SH-SY5Y (cell line): ENCODE results near the gene CCDC175.

Experiments used
- GATA2 ChIP-seq: IDR thresholded peaks from 2 replicates; pipeline ENCODE4 v1.6.1; 2011; ENCODE audit warnings: mild to moderate bottlenecking, low read depth, low read length
- GATA3 ChIP-seq: IDR thresholded peaks from 2 replicates; pipeline ENCODE4 v1.6.1; 2011; ENCODE audit warnings: low read depth, mild to moderate bottlenecking, low read length, moderate library complexity

Gene CCDC175

DNA sequence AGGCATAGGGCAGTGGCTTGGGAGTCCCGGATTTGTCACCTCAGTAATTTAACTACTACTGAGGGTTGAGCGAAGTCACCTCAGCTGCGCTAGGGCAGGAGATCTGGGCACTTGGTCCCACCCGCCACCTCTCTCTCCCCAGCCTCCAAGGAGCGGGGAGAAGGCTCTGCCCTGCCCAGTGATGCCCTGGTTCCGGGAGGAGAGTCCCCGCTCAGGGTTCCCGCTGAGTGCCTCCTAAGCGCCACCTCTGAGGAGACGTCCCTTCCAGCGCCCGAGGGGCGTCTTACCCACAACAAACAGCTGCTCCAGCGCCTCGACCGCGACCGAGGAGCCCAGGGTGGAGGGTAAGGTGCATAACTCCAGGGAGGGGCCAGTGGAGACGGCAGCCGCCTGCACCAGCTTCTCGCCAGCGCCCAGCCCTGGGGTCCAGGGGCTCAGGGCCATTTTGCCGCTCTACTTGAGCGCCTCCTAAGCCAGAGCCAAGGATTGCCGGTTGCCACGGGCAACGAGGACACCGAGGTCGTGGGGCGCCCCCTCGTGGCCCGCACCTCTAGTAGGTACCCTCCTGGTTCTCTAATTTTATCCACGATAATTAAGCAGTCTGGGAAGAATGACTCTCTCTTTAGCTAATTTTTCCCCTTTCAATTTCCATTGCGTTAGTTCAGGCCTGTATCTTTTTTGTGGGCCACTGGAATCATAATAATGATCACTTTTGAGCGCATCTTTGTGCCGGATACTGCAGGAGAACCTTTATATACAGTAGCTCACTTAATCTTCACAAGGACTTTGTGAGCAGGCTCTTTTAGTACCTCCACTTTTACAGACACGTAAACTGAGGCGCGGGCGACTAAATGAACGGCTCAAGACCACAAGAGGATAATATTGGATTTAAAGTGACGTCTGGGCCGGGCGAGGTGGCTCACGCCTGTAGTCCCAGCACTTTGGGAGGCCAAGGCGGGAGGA, at the start of gene CCDC175:
CCDC175 (minus strand) TSS at position 481 of the 963 bp plus-strand sequence; CDS start at position 444, 37 bp downstream.
- TF ChIP-seq GATA3 (no peak), GATA2 (no peak)

GRCh38 chr14:59622631-59623030, 46.0 kb upstream of the CCDC175 start:
- TF ChIP-seq GATA3 = no peak
- TF ChIP-seq GATA2 = no peak

DNA sequence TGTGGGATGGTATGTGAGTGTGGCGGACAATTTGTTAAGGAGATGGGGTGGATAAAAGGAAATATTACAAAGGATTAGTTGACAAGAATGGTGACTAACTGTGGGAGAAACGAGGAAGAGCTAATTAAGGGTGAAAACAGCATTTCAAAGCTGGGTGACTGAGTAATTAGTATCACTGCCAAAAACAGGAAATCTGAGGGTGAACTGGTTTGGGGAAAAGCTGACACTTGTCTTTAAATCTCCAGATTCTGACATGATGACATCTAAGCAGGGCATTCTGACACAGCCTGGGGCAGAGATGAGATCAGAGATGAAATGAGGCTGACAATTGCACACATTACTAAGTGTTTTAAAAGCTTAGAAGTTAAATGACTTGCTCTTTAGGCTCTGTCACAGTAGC, 42.4 kb upstream of the CCDC175 start:
- TF ChIP-seq GATA2 (no peak), GATA3 (no peak)

GRCh38 chr14:59601056-59601455, 24.4 kb upstream of the CCDC175 start:
- TF ChIP-seq GATA3 = no peak
- no peak for TF ChIP-seq GATA2

GRCh38 chr14:59600211-59600945, 23.8 kb upstream of the CCDC175 start:
- TF ChIP-seq GATA3 (no peak), GATA2 (no peak)

DNA sequence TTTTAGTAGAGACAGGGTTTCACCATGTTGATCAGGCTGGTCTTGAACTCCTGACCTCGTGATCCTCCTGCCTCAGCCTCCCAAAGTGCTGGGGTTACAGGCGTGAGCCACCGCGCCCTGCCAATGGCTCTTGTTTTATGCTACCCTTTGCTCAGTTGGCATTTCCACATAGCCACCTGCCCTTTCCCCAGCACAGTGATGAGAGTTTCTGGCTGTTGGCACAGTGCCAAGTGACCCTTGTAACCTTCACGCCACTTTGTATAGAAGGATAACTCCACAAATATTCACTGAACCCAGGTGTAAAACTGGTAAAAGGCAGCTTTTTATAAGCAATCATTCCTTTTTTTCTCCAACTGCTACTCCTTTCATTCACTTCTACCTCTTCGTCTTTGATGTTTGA, 18.5 kb upstream of the CCDC175 start:
- no peak for TF ChIP-seq GATA2
- TF ChIP-seq GATA3 = no peak

DNA sequence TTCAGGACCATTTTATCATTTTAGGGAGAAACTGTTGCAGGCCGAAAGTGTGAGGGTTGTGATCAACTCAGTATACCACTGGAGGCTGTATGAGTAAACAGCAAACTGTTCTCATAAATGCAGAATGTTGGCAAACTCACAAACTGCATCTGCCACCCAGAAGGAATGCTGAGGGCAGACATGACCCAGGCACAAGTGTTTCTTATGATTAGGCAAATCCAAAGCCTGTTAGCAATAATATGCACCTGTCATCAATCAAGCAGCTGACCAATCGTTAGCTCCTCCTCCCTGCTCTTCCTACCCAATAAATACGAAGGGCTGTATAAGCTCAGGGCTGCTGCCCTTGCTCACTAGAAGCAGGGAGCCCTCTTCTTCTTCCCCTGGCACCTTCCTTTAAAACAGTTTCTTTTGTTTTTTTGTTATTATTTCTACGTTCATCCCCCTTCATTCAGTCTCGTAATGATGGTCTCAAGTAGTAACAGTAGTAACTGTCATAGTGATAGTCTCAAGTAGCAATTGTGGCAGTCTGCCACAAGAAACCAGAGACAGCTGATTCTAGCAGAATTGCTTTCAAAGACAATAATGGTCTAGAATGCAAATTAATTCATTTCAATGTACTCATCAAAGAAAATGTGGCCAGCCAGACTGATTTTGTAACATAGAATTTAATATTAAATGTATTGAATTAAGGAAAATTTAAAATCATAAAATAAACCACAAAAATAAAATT, 15.2 kb upstream of the CCDC175 start:
- no peak for TF ChIP-seq GATA3

DNA sequence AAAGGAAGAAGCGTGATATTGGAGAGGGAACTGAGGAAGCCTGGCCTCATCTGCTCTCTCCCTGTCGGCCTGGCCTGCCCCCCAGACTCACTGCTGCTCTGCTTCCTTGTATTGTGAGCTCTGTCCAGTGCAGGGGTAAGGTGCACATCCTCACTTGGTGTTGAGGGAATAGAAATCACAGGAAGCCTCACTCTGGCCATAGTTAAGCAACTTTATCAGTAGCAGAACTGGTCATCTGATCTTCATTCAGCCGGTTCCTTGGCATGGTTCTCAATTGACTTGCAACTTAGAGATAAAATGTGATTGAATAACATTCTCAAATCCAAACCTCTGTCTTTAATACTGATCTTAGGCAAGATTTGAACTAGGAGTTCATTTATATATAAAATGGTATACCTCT, 11.5 kb upstream of the CCDC175 start:
- TF ChIP-seq GATA3 (no peak), GATA2 (no peak)

GRCh38 chr14:59585891-59586554, 9.4 kb upstream of the CCDC175 start:
- TF ChIP-seq GATA3 (no peak), GATA2 (no peak)

- TF ChIP-seq GATA2 = no peak
- no peak for TF ChIP-seq GATA3
These were observed 7.1 kb upstream of the CCDC175 start for GRCh38 chr14:59583755-59584154.

DNA sequence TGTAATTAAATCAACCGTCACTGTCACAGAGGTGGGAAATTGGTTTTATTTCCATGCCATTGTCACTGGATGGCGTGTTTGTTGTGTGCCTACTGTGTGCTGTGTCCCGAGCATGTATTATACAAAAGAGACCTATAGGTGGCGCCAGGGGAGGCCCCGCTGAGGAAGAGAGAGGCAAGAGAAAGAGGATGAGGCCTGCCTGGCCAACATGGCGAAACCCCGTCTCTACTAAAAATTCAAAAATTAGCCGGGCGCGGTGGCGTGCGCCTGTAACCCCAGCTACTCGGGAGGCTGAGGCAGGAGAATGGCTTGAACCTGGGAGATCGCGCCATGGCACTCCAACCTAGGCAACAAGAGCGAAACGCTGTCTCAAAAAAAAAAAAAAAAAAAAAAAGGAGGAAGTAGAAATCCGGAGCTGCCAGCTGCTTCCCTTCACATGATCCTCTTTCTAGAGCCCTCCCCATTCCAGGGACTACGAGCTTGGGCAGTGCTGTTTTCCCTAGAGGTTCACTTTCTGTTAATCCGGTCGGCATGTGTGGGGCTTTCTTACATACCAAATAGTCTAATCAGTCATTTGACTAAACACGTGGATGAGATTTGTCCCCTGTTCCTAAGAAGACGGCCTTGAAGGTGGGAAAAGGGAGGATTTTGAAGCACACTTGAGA, 6.4 kb upstream of the CCDC175 start:
- TF ChIP-seq GATA2 (no peak), GATA3 (no peak)

DNA sequence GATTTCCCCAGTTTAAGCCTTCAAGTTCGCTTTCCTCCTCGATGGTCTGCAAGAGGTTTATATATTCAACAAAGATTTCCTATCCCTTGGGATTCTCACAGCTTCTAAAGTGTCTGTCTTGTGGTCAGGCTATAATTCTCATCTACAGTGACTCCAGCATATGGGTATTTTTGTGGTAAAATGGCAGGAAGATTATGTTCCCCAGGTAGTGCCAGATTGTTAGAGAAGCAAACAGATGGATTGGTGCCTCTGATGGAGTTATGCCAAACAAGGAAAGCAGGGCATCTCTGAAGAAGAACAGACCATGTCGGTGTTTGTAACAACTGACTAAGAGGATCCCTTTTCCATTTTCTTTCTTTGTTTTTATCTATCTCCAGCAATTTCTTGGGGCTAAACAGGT, 5.5 kb upstream of the CCDC175 start:
- TF ChIP-seq GATA2 (no peak), GATA3 (no peak)

DNA sequence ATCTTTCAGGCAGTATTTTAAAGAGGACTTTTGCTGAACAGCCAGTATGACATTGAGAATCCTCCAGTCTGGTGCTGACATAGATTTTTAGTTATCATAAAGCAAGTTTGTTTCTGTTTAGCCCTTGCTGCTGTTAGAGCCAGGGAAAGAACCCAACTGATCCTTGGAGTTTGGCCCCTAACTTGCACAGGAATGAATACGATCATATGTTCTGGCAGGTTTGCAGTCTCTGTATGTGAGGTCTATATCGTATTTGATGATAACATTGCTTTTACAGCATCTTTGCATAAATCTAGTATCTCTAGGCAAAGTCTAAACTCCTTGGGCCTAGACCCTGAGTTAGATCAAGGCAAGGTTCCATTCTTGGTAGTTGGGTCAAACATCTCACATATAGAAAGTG, 4.3 kb upstream of the CCDC175 start:
- TF ChIP-seq GATA3 (no peak), GATA2 (no peak)
